H7 (cell line): ENCODE measurements around the gene APPL2. TPM values are rescaled to one million over a fixed set of nuclear protein-coding genes. Genes with fewer than 3 reads are reported as not detected.
A peak's percentile ranks its signal among the peaks of the same experiment; 100 is the strongest.

Experiments used
- DNase-seq: peaks from one replicate; pipeline ENCODE4 v3.0.0; 2012
- H3K27me3 ChIP-seq: 2 replicates; pipeline ENCODE4 v1.6.0; 2011; ENCODE audit warnings: mild to moderate bottlenecking, low read length; ENCODE audit not compliant: control insufficient read depth, insufficient read depth
- H3K36me3 ChIP-seq: replicated peaks from 2 replicates; pipeline ENCODE4 v1.5.1; 2011; ENCODE audit warnings: low read length; ENCODE audit not compliant: control insufficient read depth, insufficient read depth
- H3K4me3 ChIP-seq: 2 replicates; pipeline ENCODE4 v1.5.1; 2011; ENCODE audit warnings: low read depth, mild to moderate bottlenecking, control low read depth, low read length, moderate library complexity; ENCODE audit not compliant: insufficient read depth
- total RNA-seq: library from RNA; depleted of rRNA; stranded (reverse); fragments of >200 nt; shearing (Covaris generic); gene quantifications from 2 replicates; pipeline ENCODE4 v1.2.3, GENCODE V29; 2014; rRNA removed

APPL2 gene
- total RNA-seq: 12.8 and 22.2 TPM in 2 replicates

DNA sequence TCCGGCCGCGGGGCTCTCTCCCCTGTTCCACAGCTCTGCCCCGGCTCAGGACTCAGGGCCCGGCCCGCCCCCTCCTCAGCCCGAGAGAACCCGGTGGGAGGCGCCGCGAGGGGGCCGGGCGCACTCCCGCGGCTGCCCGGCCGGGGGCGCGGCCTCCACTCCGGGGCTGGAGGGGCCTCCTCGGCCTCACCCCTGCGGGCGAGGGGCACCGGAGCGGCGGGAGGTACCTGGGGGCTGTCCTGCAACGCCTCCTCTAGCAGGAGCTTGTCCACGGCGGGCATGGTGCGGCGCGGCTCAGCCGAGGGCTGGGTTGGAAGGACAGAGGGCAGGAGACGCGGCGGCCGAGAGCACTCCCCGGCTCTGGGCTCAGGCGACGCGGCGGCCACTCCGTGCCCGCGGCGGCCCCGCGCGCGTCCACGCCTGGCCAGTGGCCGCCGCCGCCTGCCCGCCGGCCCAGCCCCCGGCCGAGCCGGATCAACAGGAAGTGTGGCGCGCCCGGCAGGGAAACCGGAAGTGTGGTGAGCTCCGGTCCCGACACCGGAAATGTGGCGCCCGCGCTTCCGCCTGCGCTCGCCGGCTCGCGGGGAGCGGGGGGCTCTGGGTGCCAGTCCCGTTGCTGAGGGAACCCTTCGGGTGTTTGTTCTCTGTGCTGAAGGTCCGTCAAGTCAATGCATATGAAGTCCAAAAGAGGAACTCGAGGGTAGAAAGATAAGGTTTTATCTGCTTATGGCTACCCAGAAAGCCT, at the start of gene APPL2:
Gene APPL2, minus strand, starts transcription at position 443 of the 745 bp plus-strand sequence. Its CDS starts 162 bp downstream, at position 281.
- Histone ChIP-seq H3K36me3 (no peaks in the 10 kb centered on the region), H3K4me3 (peak within 1 kb of the TSS; percentile 82), H3K27me3 (no peaks in the 10 kb centered on the region)
- DNase-seq: peak; percentile 95

- H3K4me3 ChIP-seq: no peak overlapping the region
- H3K27me3 ChIP-seq: no peaks in the 10 kb centered on the region
- no peaks in the 10 kb centered on the region for H3K36me3 ChIP-seq
- no peak for DNase-seq
Measured at GRCh38 chr12:105285378-105285777, 49.4 kb upstream of the APPL2 start.

- no peak overlapping the region for H3K4me3 ChIP-seq
- H3K27me3 ChIP-seq: no peaks in the 10 kb centered on the region
- no peak for DNase-seq
- no peaks in the 10 kb centered on the region for H3K36me3 ChIP-seq
Measured at GRCh38 chr12:105281694-105282049, 45.7 kb upstream of the APPL2 start.

DNA sequence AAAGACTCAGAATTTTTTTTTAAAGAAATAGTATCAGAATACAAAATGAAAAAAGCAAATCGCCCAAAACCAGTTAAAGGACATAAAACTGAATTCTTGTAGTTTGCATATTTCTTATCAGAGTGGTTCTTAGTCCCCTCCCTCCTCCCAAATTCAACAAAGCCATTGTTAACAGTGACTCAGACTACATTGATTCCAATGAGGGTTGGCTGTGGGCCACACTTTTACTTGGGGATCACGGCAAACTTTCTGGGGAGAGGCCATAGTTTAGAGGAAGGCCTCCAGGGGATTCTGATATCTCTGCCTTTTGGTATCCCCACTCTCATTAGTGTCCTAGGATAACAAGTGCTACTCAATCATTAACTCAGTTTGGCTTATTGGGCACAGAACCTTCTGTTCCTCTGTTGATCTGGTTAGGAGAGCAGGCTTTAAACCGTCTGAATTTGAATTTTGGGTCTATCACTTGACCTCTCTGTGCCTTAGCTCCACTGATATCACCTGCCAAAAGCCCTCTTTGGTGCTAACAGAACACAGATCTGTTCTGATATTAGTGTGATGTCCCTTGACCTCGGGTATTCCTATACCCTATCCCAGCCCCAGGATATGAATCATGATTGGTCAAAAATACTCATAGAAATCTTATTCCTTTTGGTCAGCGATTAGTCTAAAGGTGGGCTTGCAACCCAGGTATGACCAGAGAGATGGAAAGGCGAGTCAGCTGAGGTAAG, 45.2 kb upstream of the APPL2 start:
- Histone ChIP-seq H3K4me3 (no peak overlapping the region), H3K36me3 (no peaks in the 10 kb centered on the region), H3K27me3 (no peaks in the 10 kb centered on the region)
- DNase-seq: no peak

- Histone ChIP-seq H3K27me3 (no peaks in the 10 kb centered on the region), H3K4me3 (no peak overlapping the region), H3K36me3 (no peaks in the 10 kb centered on the region)
- DNase-seq: peak; percentile 31
Measured at GRCh38 chr12:105279460-105280056, 43.6 kb upstream of the APPL2 start.

DNA sequence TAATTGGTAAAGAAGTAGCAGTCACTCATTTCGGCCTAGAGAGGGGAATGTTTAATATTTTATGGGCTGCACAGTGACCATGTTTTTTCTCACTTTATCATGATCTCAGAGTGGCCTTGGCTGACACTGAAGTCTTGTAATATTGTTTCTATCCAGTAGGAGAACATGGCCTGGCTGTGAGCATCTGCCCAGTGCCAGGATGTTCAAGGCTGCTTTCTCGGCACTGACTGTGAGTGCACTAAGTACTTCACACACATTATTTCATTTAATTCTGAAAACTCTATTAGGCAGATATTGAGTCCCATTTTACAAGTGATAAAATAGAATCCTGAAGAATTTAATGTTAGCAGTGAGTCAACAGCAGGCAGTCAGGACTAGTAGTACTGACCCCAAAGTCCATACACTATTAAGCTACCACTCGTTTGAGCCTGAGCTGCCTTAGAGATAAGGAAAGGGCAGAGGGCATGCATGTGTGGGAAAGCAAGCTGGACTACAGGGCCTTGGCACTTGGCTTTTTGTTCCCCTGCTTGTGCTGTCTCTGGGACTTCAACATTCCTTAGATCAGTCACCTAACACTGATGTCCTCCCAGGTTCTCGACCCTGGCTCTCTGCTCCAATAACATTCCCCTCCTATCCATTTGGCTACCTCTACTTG, 42.2 kb upstream of the APPL2 start:
- H3K27me3 ChIP-seq: no peaks in the 10 kb centered on the region
- no peaks in the 10 kb centered on the region for H3K36me3 ChIP-seq
- no peak for DNase-seq
- H3K4me3 ChIP-seq: no peak overlapping the region

DNA sequence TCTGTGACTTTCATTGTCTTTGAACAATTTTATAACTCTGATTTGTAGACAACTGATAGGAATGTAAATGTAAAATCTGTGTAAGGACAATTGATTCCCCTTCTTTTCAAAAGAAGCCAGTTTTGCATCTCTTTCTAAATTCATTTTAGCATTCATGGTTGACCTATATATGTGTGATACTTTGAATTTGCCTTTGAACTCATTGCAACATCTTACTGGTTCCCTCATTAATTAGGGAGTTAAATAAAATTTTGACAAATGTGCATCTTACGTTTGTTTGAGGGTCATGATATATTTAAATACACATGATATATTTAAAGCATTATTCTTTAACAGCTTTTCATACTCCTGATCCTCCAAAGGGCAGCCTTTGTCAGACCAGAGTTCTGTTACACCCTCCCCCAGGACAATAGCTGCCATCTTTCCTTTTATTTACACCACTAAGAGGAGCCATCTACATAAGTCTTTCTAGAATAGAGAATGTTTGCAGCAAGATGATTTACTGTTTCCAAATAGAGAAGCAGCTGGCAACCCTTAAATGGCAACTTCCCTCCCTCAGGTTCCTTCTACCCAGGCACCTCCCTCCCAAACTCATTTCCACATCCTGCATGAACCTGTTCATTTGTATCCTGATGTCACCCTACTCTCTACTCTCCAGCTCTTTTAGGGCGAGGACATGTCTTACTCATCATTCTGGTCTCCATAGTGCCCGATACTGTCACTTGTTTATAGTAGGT, 40.2 kb upstream of the APPL2 start:
- Histone ChIP-seq H3K36me3 (no peaks in the 10 kb centered on the region), H3K4me3 (no peak overlapping the region)
- no peak for DNase-seq

DNA sequence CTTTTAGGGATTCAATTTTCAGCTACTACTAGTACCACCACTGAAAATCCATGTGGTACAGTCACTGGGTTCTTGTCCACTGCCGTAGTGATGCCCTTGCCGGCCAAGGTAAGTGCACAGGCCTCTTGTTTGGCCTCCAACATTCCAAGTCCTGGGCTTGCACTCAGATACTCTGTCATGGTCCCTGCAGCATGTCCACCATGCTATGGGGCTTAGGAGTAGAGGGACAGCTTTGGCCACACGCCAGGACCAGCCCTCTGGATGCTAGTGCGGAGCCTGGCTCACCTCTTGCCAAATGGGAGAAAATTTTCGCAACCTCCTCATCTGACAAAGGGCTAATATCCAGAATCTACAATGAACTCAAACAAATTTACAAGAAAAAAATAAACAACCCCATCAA, 38.6 kb upstream of the APPL2 start:
- Histone ChIP-seq H3K27me3 (no peaks in the 10 kb centered on the region), H3K36me3 (no peaks in the 10 kb centered on the region), H3K4me3 (no peak overlapping the region)
- no peak for DNase-seq

More for the DNA sequence above, 40.2 kb upstream of the APPL2 start:
- H3K27me3 ChIP-seq: no peaks in the 10 kb centered on the region

DNA sequence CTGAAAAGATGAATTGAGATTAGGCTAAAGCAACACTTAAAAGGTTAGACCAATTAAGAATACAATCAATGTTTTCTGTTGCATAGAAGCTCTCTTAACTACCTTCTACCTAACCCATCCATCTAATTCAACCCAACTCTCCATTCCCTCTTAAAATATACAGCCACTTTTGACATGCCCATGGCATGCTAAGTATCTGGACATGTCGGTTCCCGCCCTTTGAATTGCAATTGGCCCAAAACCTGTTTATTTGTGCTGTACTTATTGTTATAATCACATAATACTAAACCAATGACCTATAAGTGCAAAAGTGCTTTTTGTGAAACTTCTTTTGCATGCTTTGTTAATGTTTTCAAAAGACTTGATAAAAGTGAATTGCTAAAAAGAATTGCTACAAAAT, 37.6 kb upstream of the APPL2 start:
- DNase-seq: no peak
- no peaks in the 10 kb centered on the region for H3K36me3 ChIP-seq
- H3K4me3 ChIP-seq: no peak overlapping the region
- no peaks in the 10 kb centered on the region for H3K27me3 ChIP-seq

DNA sequence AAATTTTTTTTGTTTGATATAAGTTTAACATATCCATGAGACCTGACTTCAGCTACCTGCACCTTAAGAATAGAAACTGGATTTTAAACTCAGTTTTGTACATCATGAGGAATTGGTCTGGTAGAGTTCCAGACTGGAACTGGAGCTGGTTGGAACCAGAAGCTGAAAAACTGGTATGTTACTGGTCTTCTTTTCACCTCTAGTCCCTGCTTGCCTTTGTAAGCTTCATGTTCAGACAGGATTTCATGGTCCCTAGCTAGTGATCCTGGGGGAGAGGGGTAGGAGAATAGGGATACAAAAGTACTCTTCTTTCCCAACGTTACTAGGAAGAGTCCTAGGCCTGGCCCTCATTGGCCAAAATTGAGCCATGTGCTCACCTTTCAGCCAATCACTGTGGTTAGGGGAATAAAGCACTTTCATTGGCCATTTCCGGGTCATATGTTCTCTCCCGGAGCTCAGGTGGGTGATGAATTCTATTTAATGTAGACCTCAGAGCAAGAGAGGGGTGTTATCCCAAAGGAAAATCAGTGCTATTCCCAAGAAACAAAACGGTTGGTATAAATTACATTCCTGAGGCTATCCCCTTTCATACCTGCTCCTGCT, 36.9 kb upstream of the APPL2 start:
- DNase-seq: no peak
- no peaks in the 10 kb centered on the region for H3K27me3 ChIP-seq
- no peaks in the 10 kb centered on the region for H3K36me3 ChIP-seq
- H3K4me3 ChIP-seq: no peak overlapping the region

DNA sequence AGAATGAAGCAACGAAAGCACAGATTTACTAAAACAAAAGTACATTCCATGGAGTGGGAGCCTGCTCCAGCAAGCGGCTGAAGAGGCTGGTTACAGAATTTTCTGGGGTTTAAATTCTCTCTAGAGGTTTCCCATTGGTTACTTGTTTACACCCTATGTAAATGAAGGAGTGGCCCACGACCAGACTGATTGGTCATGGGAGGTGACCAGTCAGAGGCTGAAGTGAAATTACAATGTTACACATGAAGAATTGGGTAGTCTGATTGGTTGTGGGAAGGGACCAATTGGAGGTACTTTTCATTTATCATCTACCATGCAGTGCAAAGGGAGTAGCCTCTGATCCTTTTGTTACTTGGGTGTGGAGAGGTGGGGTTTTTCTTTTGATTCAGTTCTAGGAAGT, 36.2 kb upstream of the APPL2 start:
- Histone ChIP-seq H3K36me3 (no peaks in the 10 kb centered on the region), H3K27me3 (no peaks in the 10 kb centered on the region), H3K4me3 (no peak overlapping the region)
- DNase-seq: no peak

- Histone ChIP-seq H3K4me3 (no peak overlapping the region), H3K27me3 (no peaks in the 10 kb centered on the region), H3K36me3 (no peaks in the 10 kb centered on the region)
- DNase-seq: no peak
Measured at GRCh38 chr12:105271364-105271763, 35.4 kb upstream of the APPL2 start.

GRCh38 chr12:105270671-105271255, 34.8 kb upstream of the APPL2 start:
- H3K36me3 ChIP-seq: no peaks in the 10 kb centered on the region
- DNase-seq: no peak
- no peak overlapping the region for H3K4me3 ChIP-seq
- no peaks in the 10 kb centered on the region for H3K27me3 ChIP-seq
